Stomach (tissue), 4 donors: ENCODE results near the gene TMEM200C.

Experiments
- EP300 ChIP-seq: sonication (generic); formaldehyde crosslinking; IDR thresholded peaks from one replicate; pipeline ENCODE4 v1.6.1; 2017; ENCODE audit warnings: antibody characterized with exemption
- POLR2A ChIP-seq, 4 donors: fragments of 450-650 bp; IDR thresholded peaks; one replicate each; pipeline ENCODE4 v1.6.1; 2016; ENCODE audit warnings: antibody characterized with exemption in 4 of 4, control low read depth in 2 of 4, mild to moderate bottlenecking in 1 of 4, moderate library complexity in 1 of 4

- TF ChIP-seq EP300 (no peak), POLR2A (IDR thresholded peaks at IDR 0.05) (no peak)
Observed at GRCh38 chr18:5879479-5879882, 15.8 kb downstream of the TMEM200C start.
